PFSK-1 (cell line): Measurements from ENCODE around the gene ZNF683.

ENCODE experiments used
- FOXP2 ChIP-seq: optimal IDR thresholded peaks from 2 replicates; pipeline ENCODE3; 2011; ENCODE audit warnings: borderline replicate concordance, control low read depth, inconsistent platforms; ENCODE audit not compliant: insufficient read depth; ENCODE audit errors: extremely low read length, extremely low read depth
- POLR2AphosphoS5 ChIP-seq: IDR thresholded peaks from 2 replicates; pipeline ENCODE4 v1.6.1; 2012; ENCODE audit warnings: low read depth, mild to moderate bottlenecking, control low read depth, low read length, moderate library complexity
- SIN3A ChIP-seq: IDR thresholded peaks from 2 replicates; pipeline ENCODE4 v1.6.1; 2012; ENCODE audit warnings: mild to moderate bottlenecking, low read length, moderate library complexity, borderline replicate concordance; ENCODE audit not compliant: insufficient read depth
- TAF1 ChIP-seq: IDR thresholded peaks from 2 replicates; pipeline ENCODE4 v1.6.1; 2012; ENCODE audit warnings: low read length, control low read depth, borderline replicate concordance; ENCODE audit not compliant: insufficient read depth
- TF ChIP-seq, protein P1 (sequence below), 2 experiments: IDR thresholded peaks; 2 replicates each; pipeline versions ENCODE4 v1.6.1 to v1.8.0; 2011 to 2012; ENCODE audit warnings: low read depth in 2 of 2, low read length in 2 of 2, control low read depth in 1 of 2, inconsistent platforms in 1 of 2, mild to moderate bottlenecking in 1 of 2, moderate library complexity in 1 of 2; ENCODE audit not compliant: insufficient read depth in 1 of 2

DNA sequence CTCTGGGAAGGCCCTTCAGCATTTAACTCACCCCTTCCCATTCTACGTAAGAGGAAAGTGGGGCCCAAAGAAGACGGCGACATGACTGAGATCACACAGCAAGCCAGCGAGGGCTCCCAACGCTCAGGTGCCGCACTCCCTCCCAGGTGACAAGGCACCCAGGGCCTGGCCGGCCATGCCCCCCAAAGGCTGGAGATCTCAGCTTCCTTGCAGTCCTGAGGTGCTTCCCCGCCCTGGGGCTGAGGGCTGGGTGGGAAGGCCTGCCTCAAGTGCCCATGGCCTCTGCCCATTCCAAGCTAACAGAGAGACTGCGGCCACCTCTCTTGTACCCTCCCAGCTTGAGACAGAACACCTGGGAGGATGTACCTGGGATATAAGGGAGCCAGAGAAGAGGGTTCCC, 17.6 kb downstream of the ZNF683 start:
- TF ChIP-seq POLR2AphosphoS5, result no peak
- no peak for TF ChIP-seq SIN3A
- no peak for TF ChIP-seq FOXP2
- TF ChIP-seq TAF1, result no peak
- TF ChIP-seq, protein P1, sequence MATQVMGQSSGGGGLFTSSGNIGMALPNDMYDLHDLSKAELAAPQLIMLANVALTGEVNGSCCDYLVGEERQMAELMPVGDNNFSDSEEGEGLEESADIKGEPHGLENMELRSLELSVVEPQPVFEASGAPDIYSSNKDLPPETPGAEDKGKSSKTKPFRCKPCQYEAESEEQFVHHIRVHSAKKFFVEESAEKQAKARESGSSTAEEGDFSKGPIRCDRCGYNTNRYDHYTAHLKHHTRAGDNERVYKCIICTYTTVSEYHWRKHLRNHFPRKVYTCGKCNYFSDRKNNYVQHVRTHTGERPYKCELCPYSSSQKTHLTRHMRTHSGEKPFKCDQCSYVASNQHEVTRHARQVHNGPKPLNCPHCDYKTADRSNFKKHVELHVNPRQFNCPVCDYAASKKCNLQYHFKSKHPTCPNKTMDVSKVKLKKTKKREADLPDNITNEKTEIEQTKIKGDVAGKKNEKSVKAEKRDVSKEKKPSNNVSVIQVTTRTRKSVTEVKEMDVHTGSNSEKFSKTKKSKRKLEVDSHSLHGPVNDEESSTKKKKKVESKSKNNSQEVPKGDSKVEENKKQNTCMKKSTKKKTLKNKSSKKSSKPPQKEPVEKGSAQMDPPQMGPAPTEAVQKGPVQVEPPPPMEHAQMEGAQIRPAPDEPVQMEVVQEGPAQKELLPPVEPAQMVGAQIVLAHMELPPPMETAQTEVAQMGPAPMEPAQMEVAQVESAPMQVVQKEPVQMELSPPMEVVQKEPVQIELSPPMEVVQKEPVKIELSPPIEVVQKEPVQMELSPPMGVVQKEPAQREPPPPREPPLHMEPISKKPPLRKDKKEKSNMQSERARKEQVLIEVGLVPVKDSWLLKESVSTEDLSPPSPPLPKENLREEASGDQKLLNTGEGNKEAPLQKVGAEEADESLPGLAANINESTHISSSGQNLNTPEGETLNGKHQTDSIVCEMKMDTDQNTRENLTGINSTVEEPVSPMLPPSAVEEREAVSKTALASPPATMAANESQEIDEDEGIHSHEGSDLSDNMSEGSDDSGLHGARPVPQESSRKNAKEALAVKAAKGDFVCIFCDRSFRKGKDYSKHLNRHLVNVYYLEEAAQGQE (IDR thresholded peaks at IDR 0.05; ENCODE audit: insufficient read depth in 1 of 2, low read depth in 2 of 2, low read length in 2 of 2), result no peak
